Endometrial microvascular endothelial cells (primary cell): ENCODE data around the gene MAJIN. TPM values are rescaled to one million over a fixed set of nuclear protein-coding genes. Genes with fewer than 3 reads are reported as not detected.
"Not testable (repeated sequence)": the region's sequence is repeated elsewhere in the genome, so short reads cannot be mapped to it uniquely, and the experiment has no call there.

Experiments used
- in situ Hi-C: cut with HindIII; loops from 2 replicates; pipeline ENCODE4 v1.10.0; 2017; ENCODE audit warnings: low sequenced_read_pairs, low pct_unique_long_range_greater_than_20kb; ENCODE audit errors: inconsistent ontology term
- total RNA-seq: library from RNA; depleted of rRNA; stranded (reverse); fragments of >200 nt; gene quantifications from one replicate; pipeline ENCODE4 v1.2.3, GENCODE V29; 2015; ENCODE audit errors: inconsistent ontology term

Gene MAJIN
- total RNA-seq, 1 donor from 2014 or later = not detected

DNA sequence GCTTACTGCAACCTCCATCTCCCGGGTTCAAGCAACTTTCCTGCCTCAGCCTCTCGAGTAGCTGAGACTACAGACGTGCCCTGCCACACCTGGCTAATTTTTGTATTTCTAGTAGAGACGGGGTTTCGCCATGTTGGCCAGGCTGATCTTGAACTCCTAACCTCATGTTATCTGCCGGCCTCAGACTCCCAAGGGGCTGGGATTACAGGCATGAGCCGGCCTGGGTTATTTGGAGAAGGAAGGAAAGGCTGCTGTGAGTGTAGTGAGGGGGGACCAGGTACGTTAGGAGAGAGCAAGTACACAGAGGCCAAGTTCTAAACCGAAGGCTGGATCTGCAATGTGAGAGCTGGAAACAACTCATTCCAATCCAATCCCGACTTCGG lies 24.4 kb upstream of the MAJIN start:
- in situ Hi-C loops = no loop called here

DNA sequence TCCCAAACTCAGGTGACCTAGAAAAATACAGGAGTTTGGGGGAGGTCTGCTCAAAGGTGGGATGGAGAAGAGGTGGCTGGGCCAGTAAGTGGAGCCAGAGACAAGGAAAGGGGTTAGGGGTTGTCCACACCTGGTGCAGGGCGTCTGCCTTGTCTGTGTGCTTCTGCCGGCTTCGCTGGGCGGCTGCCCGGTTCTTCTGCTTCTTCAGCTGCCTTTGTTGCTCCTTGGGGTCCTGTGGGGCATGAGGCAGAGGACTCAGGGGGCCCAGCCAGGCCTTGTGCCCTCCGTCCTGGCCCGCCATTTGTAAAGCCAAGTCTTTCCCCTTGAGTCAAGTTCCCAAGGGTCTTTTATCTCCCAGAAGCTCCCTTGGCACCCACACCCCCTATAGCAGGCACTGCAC lies 22.4 kb upstream of the MAJIN start:
- in situ Hi-C loops = no loop called here

DNA sequence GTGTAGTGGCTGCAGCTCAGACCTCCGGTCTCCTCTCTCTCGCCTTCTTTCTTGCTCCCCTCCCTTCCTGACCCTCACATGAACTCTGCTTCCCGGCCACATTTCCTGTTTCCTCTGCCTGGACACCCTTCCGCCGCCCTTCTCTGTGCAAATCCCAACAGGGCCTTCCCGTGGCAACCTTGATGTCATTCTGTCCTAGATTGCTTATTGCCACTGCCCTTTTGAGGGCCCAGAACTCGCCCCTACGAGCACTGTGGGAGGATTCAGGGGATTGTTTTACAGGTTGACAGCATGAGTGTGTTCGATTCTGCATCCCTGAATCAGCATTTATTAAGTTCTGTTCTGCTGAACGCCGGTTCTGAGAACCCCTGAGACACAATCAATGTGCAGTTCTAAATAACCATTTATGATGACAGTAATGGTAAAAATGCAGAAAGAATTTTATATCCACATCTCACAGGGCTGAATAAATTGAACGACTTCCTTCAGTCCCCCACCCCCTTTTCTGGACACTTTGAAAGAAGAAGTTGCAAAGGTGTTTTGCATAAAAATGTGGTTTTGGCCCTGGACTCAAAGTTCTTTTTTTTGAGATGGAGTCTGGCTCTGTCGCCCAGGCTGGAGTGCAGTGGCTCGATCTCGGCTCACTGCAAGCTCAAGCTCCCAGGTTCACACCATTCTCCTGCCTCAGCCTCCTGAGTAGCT lies 18.5 kb upstream of the MAJIN start:
- in situ Hi-C loops = no loop called here

DNA sequence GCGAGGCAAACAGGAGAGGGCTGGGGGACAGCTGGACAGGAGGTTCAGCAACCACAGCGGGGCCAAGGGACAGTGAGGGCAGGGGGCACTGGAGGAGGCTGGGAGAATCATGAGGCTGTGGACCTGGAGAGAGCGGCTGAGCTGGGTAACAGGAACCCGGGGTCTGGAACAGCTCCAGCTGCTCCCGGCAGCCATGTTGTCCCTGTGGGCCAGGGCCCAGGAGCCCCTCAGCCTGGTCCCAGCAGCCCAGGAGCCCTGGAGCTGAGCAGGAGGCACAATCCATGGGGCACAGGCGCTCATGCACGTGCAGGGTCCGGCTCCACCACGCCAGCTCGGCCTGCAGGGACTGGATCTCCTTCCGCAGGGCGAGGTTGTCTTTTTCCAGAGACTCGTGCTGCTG lies 17.5 kb upstream of the MAJIN start:
- in situ Hi-C loops = no loop called here

DNA sequence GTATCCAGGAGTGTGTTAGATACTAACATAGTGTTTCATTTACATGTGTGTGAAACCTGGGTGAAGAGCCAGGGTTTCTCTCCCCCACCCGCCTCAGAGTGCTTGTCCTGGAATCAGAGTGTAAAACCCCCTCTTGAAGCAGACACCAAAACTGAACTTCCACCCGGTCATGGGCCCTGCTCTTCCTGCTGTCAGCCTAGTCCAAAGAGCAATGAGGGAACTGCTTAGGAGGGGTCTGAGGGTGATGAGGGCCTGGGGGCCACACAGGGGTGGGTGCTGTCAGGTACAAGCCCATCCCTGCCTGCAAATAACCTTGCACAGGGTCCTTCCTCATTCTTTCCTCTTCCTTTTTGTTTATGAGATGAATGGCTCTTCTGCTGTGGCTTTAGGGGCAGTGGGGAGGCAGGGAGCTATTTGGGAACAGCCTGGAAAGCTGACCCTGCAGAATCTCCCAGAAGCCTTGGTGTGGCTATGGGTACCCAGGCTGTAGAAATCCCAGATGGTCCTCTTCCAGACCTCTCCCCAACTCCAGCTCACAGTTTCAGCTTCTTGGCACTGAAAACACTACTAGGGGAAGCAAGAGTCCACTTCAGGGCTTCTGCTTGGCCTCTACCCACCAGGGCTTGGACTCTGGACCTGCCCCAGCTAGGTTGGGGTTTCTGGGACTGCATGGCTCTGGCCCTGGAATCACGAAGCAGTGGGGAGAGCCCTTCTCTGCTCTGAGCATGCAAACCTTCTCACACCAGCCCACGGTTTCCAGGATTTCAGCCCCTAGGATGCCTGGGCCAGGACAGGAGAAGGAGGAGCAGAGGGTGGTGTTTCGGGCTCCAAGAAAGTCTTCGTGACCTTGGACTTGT lies 16.3 kb upstream of the MAJIN start:
- in situ Hi-C loops = no loop called here

DNA sequence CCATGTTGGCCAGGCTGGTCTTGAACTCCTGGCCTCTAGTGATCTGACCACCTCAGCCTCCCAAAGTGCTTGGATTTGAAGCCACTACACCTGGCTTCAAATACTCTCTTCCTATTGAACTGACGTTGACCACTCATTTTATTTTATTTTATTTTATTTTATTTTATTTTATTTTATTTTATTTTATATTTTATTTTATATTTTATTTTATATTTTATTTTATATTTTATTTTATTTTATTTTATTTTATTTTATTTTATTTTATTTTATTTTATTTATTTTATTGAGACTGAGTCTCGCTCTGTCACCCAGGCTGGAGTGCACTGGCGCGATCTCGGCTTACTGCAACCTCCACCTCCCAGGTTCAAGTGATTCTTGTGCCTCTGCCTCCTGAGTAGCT lies 11.4 kb upstream of the MAJIN start:
- in situ Hi-C loops = not testable (repeated sequence)

DNA sequence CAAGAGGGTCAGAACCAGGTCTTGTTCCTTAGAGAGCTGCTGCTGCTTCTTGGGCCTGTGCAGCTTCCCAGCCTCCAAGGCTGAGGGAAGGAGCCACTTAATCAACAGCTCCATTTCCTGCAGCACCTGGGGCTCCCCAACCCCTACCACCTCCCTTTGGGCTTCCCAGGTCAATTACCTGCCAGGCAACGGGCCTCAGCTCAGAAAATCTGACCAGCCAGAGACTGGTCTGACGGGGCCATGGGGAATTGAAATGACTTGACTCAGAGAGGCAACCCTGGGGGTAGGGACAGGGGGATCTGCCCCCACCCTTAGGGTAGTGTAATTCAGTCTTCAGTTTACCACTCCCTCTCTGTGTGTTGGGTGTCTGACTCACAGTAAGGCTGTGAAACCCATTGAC lies 4.7 kb upstream of the MAJIN start:
- in situ Hi-C loops = no loop called here

DNA sequence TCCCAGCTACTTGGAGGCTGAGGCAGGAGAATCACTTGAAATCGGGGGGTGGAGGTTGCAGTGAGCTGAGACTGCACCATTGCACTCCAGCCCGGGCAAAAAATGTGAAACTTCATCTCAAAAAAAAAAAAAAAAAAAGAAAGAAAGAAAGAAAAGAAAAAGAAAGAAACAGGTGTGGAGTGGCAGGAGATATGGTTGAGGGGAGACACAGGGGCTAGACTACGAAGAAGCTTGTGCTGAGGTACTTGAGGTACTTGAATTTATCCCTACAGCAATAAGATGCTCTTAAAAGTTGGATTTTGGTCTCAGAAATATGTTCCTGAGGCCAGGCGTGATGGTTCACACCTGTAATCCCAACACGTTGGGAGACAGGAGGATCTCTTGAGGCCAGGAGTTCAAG lies 2.2 kb upstream of the MAJIN start:
- in situ Hi-C loops = no loop called here

DNA sequence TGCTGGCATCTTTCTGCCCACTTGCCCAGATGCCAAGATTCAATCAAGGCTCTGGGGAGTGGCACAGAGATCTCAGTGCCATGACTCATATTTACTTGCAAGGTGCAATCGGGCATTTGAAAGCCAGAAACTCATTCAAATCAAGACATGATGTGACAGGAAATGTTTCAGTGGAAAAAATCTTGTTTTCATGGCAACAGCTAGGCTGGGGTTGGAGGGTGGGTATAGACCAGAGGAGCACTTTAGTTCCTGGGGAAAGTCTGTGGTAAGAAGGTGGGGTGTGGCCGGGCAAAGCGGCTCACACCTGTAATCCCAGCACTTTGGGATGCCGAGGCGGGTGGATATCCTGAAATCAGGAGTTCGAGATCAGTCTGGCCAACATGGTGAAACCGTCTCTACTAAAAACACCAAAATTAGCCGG lies 1.2 kb downstream of the MAJIN start:
- in situ Hi-C loops = no loop called here

DNA sequence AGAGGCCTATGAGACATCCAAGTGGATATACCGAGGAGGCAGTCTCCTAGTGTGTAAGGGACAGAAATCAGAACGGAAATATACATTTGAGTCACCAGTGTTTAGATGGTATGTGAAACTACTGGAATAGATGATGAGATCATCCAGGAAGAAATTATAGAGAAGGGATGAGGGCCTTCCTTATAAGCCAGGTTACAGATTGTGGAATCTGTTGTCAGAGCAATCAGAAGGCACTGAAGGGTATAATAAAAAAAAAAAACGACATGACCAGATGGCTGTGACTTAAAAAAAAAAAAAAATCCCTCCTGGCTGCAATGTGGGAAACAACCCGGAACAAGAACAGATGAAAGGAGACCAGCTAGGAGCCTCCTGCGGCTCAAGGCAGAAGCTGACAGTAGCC lies 2.7 kb downstream of the MAJIN start:
- in situ Hi-C loops = no loop called here

DNA sequence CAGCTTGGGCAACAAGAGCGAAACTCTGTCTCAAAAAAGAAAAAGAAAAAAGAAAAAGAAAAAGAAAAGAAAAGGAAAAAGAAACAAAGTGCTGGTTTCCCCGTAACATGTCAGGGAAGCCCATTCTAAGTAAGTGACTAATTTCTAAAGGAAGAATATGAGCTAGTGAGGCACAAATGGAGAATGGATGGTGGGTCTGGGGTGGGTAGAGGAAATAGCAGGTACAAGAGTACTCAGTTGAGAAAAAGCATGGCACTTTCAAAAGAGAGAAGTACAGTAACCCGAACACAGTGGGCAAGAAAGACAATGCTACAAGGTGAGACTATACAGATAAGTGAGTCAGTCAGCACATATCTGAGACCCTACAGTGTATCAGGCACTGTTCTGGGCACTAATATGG lies 4.5 kb downstream of the MAJIN start:
- in situ Hi-C loops = no loop called here

DNA sequence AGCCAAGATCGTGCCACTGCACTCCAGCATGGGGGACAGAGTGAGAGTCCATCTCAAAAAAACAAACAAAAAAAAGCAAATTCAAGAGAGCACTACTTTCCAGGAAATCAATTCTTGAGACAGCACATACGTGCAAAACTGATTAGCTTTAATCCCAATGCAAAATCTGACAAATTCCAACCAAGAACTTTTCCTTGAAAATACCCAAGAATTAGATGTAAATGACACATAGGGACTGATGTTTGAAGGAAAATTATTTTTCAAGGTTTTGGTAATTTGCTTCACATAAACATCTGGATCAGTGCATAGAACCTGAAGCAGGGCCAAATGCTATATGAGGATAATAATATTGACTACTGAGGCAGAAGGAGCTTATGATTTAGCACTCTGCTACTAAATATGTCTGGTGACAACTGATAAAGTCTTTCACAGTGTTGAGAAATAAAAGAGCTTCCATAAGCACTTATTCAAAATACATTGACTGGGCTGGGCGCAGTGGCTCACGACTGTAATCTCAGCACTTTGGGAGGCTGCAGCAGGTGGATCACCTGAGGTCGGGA lies 8.8 kb downstream of the MAJIN start:
- in situ Hi-C loops = no loop called here

DNA sequence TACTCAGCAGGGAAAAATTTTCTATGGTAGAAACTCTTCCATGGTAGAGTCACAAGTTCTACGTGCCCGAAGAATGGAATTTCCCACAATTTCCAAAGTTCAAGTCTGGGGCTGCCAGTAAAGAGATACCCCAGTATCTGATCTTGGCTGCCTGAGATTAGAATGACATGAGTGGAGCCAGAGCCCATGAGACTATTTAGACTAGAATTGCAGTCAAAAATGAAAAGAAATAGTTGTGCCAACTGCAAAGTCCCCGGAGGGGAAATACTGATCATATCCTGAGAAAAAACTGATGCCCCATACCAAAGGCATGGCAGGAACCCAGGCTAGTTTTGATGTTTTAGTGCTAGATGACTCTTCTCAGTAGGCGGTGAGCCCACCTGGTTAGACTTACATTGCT lies 11.2 kb downstream of the MAJIN start:
- in situ Hi-C loops = no loop called here

DNA sequence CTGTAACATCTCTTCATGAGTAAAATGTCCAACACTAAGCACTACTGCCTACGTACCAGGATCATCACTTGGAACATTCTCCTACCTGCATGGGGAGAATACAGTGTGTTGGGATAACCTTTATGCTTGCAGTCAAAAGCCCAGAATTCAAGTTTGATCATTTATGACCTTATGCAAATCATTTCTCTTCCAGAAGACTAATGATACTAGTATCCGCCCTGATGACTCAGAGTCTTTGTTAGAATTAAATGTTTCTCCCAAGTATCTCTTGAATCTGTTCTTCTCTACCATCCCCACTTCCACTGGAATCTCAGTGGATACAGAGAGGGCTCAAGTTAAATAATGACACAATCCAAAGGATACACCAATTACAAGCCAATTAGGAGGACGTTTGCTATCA lies 12.4 kb downstream of the MAJIN start:
- in situ Hi-C loops = no loop called here

DNA sequence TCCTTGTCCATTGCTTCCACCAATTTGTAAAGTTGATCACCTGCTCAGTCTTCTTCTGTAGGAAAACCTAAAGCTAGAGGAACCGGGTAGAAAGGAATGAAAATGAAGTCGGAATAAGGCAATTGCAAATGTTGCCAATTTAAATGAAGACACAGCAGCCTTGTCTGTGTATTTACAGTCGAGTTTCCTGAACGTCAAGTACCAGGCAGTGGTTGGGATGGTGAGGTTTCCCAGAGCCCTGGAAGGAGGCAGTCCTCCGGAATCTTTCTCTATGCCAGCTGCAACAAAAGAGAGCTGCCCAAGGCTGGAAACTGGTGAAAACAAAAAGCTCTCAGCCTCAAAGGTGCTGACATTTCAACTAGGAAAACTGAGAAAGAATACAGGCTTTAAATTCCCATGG lies 17.7 kb downstream of the MAJIN start:
- in situ Hi-C loops = no loop called here

DNA sequence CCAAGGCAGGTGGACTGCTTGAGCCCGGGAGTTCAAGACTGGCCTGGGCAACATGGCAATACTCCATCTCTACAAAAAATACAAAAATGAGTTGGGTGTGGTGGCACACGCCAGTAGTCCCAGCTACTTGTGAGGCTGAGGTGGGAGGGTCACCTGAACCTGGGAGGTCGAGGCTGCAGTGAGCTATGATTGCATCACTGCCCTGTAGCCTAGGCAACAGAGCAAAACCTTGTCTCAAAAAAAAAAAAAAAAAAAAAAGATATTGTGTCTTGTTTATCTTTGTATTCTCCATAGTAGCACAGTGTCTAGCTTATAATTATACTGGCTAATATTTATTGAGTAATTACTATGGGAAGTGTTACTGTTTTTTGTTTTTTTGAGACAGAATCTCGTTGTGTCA lies 20.4 kb downstream of the MAJIN start:
- in situ Hi-C loops = no loop called here

DNA sequence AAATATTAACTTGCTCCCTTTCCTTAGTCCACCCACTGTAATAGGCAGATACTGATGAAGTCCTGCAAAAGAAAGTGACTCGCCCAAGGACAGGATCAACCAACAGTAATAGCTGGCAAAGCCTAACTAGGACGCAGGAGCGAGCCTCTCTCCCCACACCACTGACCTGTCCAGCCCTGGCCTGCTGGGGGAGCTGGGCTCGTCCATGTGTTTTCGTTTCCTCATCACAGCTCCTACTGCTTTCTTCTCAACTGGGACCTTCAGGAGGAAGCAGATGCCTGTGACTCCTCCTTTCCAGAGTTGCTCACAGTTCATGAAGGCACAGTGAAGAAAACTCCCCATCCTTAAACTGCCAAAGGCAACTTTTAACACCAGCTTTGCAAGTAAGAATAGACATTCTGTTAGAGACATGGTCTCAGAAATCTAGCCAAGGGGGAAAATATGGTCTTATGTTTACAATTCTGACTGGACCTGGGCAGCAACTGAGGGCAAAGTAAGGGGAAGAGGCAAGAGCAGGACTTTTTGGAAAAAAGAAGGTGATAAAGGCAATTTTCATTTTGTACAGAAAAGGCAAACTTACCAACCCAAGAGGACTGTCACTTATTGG lies 24.6 kb downstream of the MAJIN start:
- in situ Hi-C loops = no loop called here

DNA sequence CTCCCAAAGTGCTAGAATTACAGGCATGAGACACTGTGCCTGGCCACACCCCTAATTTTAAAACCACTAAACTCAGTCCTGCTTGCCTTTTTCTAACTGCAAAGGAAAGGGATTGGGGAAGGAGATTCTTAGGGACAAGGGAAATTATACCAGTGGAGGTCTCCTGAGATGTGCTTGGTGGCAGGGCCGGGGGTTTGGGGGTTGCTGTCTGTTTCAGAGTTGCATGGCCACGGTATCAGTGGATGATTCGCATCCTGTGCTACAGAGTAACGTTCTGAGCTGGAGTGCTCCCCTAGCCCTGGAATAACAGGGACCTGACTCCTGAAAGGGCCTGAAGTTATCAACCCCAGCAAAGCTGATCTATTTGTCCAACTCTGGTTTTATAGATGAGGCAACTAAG lies 35.4 kb downstream of the MAJIN start:
- in situ Hi-C loops = no loop called here

DNA sequence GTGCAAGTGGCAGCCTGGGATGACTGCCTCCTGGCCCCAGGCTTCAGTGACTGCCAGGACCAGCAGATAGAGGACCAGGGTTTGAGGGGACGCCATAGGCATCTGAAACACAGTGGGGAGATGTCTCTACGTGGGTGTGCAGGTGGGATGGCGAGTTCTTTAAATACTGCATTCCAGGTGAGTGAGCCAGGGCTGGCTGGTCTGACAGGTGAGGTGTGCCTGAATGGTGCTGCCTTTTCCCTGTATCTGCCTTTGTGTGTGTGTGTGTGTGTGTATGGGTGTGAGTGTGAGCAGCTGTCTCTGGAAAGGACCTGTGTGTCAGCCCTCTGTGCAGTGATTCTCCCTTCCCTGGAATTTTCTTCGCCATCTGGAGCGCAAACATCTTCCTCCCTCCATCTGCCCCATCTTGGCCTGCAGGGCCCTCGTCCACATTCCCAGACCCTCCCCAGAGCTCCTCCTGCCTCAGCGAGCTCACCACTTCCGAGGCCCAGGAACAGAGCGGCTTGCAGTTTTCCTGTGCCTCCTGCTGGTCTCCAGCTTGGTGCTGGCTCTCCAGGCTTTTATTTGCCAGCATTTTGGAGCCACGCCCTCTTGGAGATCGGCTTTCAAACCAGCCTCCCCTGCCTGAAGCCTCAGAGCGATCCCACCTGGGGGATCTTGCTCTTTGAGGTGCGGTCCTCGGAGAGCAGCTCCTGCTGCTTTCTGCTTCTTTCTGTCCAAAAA lies 36.4 kb downstream of the MAJIN start, which contains the start of gene GPHA2:
Gene GPHA2 (minus strand): TSS at position 535 of the 723 bp plus-strand sequence. CDS start 433 bp downstream, at position 102.
- in situ Hi-C loops = no loop called here
